Measurements from ENCODE around the gene TJP2.

TJP2 gene

GRCh38 chr9:69279084-69279731 lies 105.1 kb downstream of the TJP2 start:
- H3K27ac ChIP-seq (ENCODE audit: low read length), result no peak overlapping the region
- no peak overlapping the region for H3K4me3 ChIP-seq (ENCODE audit: low read length in 2 of 2)
- peaks cover 3% of the 10 kb centered on the region for H3K4me1 ChIP-seq (ENCODE audit: control insufficient read depth, insufficient read depth, low read length)
- no peaks in the 10 kb centered on the region for H3K27me3 ChIP-seq (ENCODE audit: control insufficient read depth in 1 of 2, insufficient read depth in 2 of 2, low read length in 2 of 2)
- peaks cover 0 to 2% of the 10 kb centered on the region in 2 donors for H3K9me3 ChIP-seq (ENCODE audit: control insufficient read depth in 2 of 2, low read length in 2 of 2)
- H3K9ac ChIP-seq (ENCODE audit: low read length in 2 of 2), result no peak overlapping the region
- no peaks in the 10 kb centered on the region for H3K36me3 ChIP-seq (ENCODE audit: control insufficient read depth in 2 of 2, insufficient read depth in 2 of 2, low read length in 2 of 2)

- H3K4me1 ChIP-seq (ENCODE audit: control insufficient read depth, insufficient read depth, low read length), result peaks cover 3% of the 10 kb centered on the region
These were observed 105.7 kb downstream of the TJP2 start for GRCh38 chr9:69279733-69280132.

GRCh38 chr9:69283003-69283402 lies 108.9 kb downstream of the TJP2 start:
- no peaks in the 10 kb centered on the region for H3K27me3 ChIP-seq (ENCODE audit: control insufficient read depth in 1 of 2, insufficient read depth in 2 of 2, low read length in 2 of 2)
- H3K36me3 ChIP-seq (ENCODE audit: control insufficient read depth in 2 of 2, insufficient read depth in 2 of 2, low read length in 2 of 2), result no peaks in the 10 kb centered on the region
- H3K9ac ChIP-seq (ENCODE audit: low read length in 2 of 2), result no peak overlapping the region
- no peaks in the 10 kb centered on the region for H3K9me3 ChIP-seq (ENCODE audit: control insufficient read depth in 2 of 2, low read length in 2 of 2)
- no peak overlapping the region for H3K27ac ChIP-seq (ENCODE audit: low read length)
- no peaks in the 10 kb centered on the region for H3K4me1 ChIP-seq (ENCODE audit: control insufficient read depth, insufficient read depth, low read length)
- no peak overlapping the region for H3K4me3 ChIP-seq (ENCODE audit: low read length in 2 of 2)

More at GRCh38 chr9:69279733-69280132, 105.7 kb downstream of the TJP2 start:
- no peaks in the 10 kb centered on the region for H3K36me3 ChIP-seq (ENCODE audit: control insufficient read depth in 2 of 2, insufficient read depth in 2 of 2, low read length in 2 of 2)
- H3K4me3 ChIP-seq (ENCODE audit: low read length in 2 of 2), result no peak overlapping the region
- H3K27me3 ChIP-seq (ENCODE audit: control insufficient read depth in 1 of 2, insufficient read depth in 2 of 2, low read length in 2 of 2), result no peaks in the 10 kb centered on the region
- H3K9ac ChIP-seq (ENCODE audit: low read length in 2 of 2), result no peak overlapping the region
- no peaks in the 10 kb centered on the region for H3K9me3 ChIP-seq (ENCODE audit: control insufficient read depth in 2 of 2, low read length in 2 of 2)
- no peak overlapping the region for H3K27ac ChIP-seq (ENCODE audit: low read length)

GRCh38 chr9:69292078-69292477 lies 118.0 kb downstream of the TJP2 start:
- Histone ChIP-seq H3K9me3 (ENCODE audit: control insufficient read depth in 2 of 2, low read length in 2 of 2) (no peaks in the 10 kb centered on the region), H3K27me3 (ENCODE audit: control insufficient read depth in 1 of 2, insufficient read depth in 2 of 2, low read length in 2 of 2) (no peaks in the 10 kb centered on the region), H3K4me3 (ENCODE audit: low read length in 2 of 2) (no peak overlapping the region), H3K27ac (ENCODE audit: low read length) (no peak overlapping the region), H3K9ac (ENCODE audit: low read length in 2 of 2) (no peak overlapping the region), H3K36me3 (ENCODE audit: control insufficient read depth in 2 of 2, insufficient read depth in 2 of 2, low read length in 2 of 2) (no peaks in the 10 kb centered on the region), H3K4me1 (ENCODE audit: control insufficient read depth, insufficient read depth, low read length) (peaks cover 9% of the 10 kb centered on the region)

- Histone ChIP-seq H3K36me3 (ENCODE audit: control insufficient read depth in 2 of 2, insufficient read depth in 2 of 2, low read length in 2 of 2) (no peaks in the 10 kb centered on the region), H3K27me3 (ENCODE audit: control insufficient read depth in 1 of 2, insufficient read depth in 2 of 2, low read length in 2 of 2) (no peaks in the 10 kb centered on the region), H3K4me1 (ENCODE audit: control insufficient read depth, insufficient read depth, low read length) (peaks cover 11% of the 10 kb centered on the region), H3K9me3 (ENCODE audit: control insufficient read depth in 2 of 2, low read length in 2 of 2) (no peaks in the 10 kb centered on the region), H3K9ac (ENCODE audit: low read length in 2 of 2) (no peak overlapping the region), H3K27ac (ENCODE audit: low read length) (no peak overlapping the region), H3K4me3 (ENCODE audit: low read length in 2 of 2) (no peak overlapping the region)
These were observed 119.1 kb downstream of the TJP2 start for GRCh38 chr9:69293156-69293555.

GRCh38 chr9:69295872-69296552 lies 121.9 kb downstream of the TJP2 start:
- Histone ChIP-seq H3K36me3 (ENCODE audit: control insufficient read depth in 2 of 2, insufficient read depth in 2 of 2, low read length in 2 of 2) (no peaks in the 10 kb centered on the region), H3K27me3 (ENCODE audit: control insufficient read depth in 1 of 2, insufficient read depth in 2 of 2, low read length in 2 of 2) (no peaks in the 10 kb centered on the region), H3K27ac (ENCODE audit: low read length) (no peak overlapping the region), H3K4me1 (ENCODE audit: control insufficient read depth, insufficient read depth, low read length) (peaks cover 11% of the 10 kb centered on the region), H3K9me3 (ENCODE audit: control insufficient read depth in 2 of 2, low read length in 2 of 2) (no peaks in the 10 kb centered on the region), H3K9ac (ENCODE audit: low read length in 2 of 2) (no peak overlapping the region), H3K4me3 (ENCODE audit: low read length in 2 of 2) (peak overlapping the region in 1 of 2 donors; percentile 32)

GRCh38 chr9:69297300-69297980 lies 123.4 kb downstream of the TJP2 start:
- no peak overlapping the region for H3K4me3 ChIP-seq (ENCODE audit: low read length in 2 of 2)
- H3K36me3 ChIP-seq (ENCODE audit: control insufficient read depth in 2 of 2, insufficient read depth in 2 of 2, low read length in 2 of 2), result no peaks in the 10 kb centered on the region
- peaks cover 11% of the 10 kb centered on the region for H3K4me1 ChIP-seq (ENCODE audit: control insufficient read depth, insufficient read depth, low read length)
- no peak overlapping the region for H3K27ac ChIP-seq (ENCODE audit: low read length)
- no peaks in the 10 kb centered on the region for H3K27me3 ChIP-seq (ENCODE audit: control insufficient read depth in 1 of 2, insufficient read depth in 2 of 2, low read length in 2 of 2)
- H3K9ac ChIP-seq (ENCODE audit: low read length in 2 of 2), result no peak overlapping the region
- no peaks in the 10 kb centered on the region for H3K9me3 ChIP-seq (ENCODE audit: control insufficient read depth in 2 of 2, low read length in 2 of 2)

- Histone ChIP-seq H3K36me3 (ENCODE audit: control insufficient read depth in 2 of 2, insufficient read depth in 2 of 2, low read length in 2 of 2) (no peaks in the 10 kb centered on the region), H3K9ac (ENCODE audit: low read length in 2 of 2) (no peak overlapping the region), H3K4me3 (ENCODE audit: low read length in 2 of 2) (no peak overlapping the region), H3K27ac (ENCODE audit: low read length) (no peak overlapping the region), H3K9me3 (ENCODE audit: control insufficient read depth in 2 of 2, low read length in 2 of 2) (no peaks in the 10 kb centered on the region), H3K4me1 (ENCODE audit: control insufficient read depth, insufficient read depth, low read length) (peaks cover 11% of the 10 kb centered on the region), H3K27me3 (ENCODE audit: control insufficient read depth in 1 of 2, insufficient read depth in 2 of 2, low read length in 2 of 2) (no peaks in the 10 kb centered on the region)
These were observed 125.2 kb downstream of the TJP2 start for GRCh38 chr9:69299315-69299714.

GRCh38 chr9:69299826-69300225 lies 125.7 kb downstream of the TJP2 start:
- Histone ChIP-seq H3K9me3 (ENCODE audit: control insufficient read depth in 2 of 2, low read length in 2 of 2) (no peaks in the 10 kb centered on the region), H3K4me3 (ENCODE audit: low read length in 2 of 2) (no peak overlapping the region), H3K4me1 (ENCODE audit: control insufficient read depth, insufficient read depth, low read length) (peaks cover 11% of the 10 kb centered on the region)

GRCh38 chr9:69303331-69303730 lies 129.3 kb downstream of the TJP2 start:
- Histone ChIP-seq H3K27ac (ENCODE audit: low read length) (no peak overlapping the region), H3K4me1 (ENCODE audit: control insufficient read depth, insufficient read depth, low read length) (peaks cover 11% of the 10 kb centered on the region), H3K36me3 (ENCODE audit: control insufficient read depth in 2 of 2, insufficient read depth in 2 of 2, low read length in 2 of 2) (no peaks in the 10 kb centered on the region), H3K4me3 (ENCODE audit: low read length in 2 of 2) (no peak overlapping the region), H3K9ac (ENCODE audit: low read length in 2 of 2) (no peak overlapping the region), H3K9me3 (ENCODE audit: control insufficient read depth in 2 of 2, low read length in 2 of 2) (no peaks in the 10 kb centered on the region), H3K27me3 (ENCODE audit: control insufficient read depth in 1 of 2, insufficient read depth in 2 of 2, low read length in 2 of 2) (no peaks in the 10 kb centered on the region)

More at GRCh38 chr9:69299826-69300225, 125.7 kb downstream of the TJP2 start:
- Histone ChIP-seq H3K9ac (ENCODE audit: low read length in 2 of 2) (no peak overlapping the region), H3K27ac (ENCODE audit: low read length) (no peak overlapping the region), H3K27me3 (ENCODE audit: control insufficient read depth in 1 of 2, insufficient read depth in 2 of 2, low read length in 2 of 2) (no peaks in the 10 kb centered on the region), H3K36me3 (ENCODE audit: control insufficient read depth in 2 of 2, insufficient read depth in 2 of 2, low read length in 2 of 2) (no peaks in the 10 kb centered on the region)

Measured in stomach smooth muscle (tissue), 2 donors.